Activated CD8-positive, alpha-beta memory T cell treated with anti-CD3 and anti-CD28 coated beads, Interleukin-2, amount 50 U/mL, for 1 hour (primary cell): ENCODE data around the gene ABCG5.

Experiments used
- DNase-seq: peaks from one replicate; pipeline ENCODE4 v3.0.0-alpha.2; 2020; ENCODE audit errors: extremely low read depth

Gene ABCG5

GRCh38 chr2:43806719-43807031, 32.0 kb downstream of the ABCG5 start:
- DNase-seq: no peak

GRCh38 chr2:43803113-43803512, 35.5 kb downstream of the ABCG5 start:
- no peak for DNase-seq

- no peak for DNase-seq
Measured at GRCh38 chr2:43802135-43802534, 36.5 kb downstream of the ABCG5 start.

GRCh38 chr2:43800894-43801293, 37.7 kb downstream of the ABCG5 start:
- DNase-seq: no peak

GRCh38 chr2:43798300-43798699, 40.3 kb downstream of the ABCG5 start:
- DNase-seq: no peak

DNA sequence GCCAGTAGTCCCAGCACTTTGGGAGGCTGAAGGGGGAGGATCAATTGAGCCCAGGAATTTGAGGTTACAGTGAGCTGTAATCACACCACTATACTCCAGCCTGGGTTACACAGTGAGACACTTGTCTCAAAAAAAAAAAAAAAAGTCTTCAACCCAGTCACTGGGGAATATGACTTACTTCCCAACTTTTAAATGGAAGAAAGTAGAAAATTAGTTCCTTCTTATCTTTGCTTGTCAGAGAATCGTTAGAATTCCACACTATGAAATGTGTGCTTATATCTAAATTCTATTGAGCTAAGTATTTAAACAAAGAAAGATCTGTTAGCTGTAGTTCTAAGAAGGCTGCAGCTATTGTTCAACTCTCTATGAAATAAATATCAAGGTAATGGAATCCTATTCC, 42.4 kb downstream of the ABCG5 start:
- no peak for DNase-seq

GRCh38 chr2:43794956-43795355, 43.7 kb downstream of the ABCG5 start:
- DNase-seq: no peak

DNA sequence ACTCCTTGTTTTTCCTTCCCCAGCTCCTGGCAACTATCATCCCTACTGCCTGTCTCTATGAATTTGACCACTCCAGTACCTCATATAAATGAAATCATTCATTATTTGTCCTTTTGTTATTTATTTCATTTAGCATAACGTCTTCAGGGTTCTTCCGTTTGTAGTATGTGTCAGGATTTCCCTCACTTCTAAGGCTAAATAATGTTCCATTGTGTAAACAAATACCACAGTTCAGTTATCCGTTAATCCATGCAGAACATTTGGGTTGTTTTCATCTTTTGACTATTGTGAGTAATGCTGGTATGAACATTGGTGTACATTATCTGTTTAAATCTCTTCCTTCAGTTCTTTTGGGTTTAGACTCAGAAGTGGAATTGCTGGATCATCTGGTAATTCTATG, 46.0 kb downstream of the ABCG5 start:
- DNase-seq: no peak

- no peak for DNase-seq
Measured at GRCh38 chr2:43791035-43791765, 47.4 kb downstream of the ABCG5 start.

GRCh38 chr2:43790147-43790546, 48.5 kb downstream of the ABCG5 start:
- DNase-seq: no peak

DNA sequence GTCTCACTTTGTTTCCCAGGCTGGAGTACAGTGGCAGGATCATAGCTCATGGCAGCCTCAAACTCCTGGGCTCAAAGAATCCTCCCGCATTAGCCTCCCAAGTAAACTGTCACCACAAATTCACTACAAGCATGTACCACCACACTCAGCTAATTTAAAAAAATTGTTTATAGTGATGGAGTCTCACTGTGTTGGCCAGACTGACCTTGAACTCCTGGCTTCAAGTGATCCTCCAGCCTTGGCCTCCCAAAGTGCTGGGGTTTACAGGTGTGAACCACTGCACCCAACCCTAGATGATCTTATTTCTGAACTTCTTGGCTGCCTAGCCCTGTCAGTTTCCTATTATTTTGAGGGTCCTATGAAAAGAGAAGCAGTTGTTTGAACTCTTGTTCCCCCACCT, 50.0 kb downstream of the ABCG5 start:
- DNase-seq: no peak

- DNase-seq: no peak
Measured at GRCh38 chr2:43787895-43788294, 50.7 kb downstream of the ABCG5 start.

DNA sequence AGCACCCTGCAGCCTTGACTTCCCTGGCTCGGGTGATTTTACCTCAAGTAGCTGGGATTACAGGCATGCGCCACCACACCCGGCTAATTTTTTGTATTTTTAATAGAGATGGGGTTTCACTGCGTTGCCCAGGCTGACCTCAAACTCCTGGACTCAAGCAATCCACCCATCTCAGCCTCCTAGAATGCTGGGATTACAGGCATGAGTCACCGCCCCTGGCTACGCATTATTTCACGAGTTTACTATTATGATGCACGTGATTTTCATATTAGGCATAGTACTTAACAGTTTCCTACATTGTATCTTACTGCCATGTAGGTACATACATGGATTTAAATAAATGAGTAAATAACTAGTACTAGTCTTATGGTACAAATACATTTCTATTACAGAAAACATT, 60.4 kb downstream of the ABCG5 start:
- no peak for DNase-seq

DNA sequence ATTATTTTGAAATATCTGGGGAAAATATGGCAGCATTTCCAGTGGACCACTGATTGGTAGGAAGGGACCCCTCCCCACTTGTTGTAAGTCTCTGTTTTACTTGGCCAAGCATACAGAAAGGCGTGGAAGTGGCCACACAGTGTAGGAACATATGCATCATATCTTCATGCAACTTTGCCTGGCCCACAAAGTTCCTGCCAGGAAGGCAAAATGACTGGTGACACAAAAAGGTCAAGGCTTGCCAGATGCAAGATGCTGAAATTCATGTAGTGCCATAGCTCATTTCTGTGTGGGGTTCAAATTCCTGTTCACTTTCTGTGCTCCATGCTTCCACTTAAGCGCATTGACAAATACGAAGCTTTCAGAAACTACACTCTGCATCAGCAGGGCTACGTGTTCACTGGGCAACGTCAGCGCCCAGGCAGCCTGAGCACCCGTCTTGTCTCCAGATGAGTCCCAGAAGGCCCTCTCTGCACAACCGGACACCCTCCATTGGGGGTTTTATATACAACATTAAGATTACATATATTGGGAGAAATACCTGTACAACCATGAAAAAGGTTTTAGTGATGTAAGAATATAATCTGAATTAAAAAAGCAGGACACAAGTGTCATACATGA, 61.2 kb downstream of the ABCG5 start:
- DNase-seq: no peak

GRCh38 chr2:43776324-43776723, 62.3 kb downstream of the ABCG5 start:
- no peak for DNase-seq

GRCh38 chr2:43774617-43775016, 64.0 kb downstream of the ABCG5 start:
- no peak for DNase-seq

DNA sequence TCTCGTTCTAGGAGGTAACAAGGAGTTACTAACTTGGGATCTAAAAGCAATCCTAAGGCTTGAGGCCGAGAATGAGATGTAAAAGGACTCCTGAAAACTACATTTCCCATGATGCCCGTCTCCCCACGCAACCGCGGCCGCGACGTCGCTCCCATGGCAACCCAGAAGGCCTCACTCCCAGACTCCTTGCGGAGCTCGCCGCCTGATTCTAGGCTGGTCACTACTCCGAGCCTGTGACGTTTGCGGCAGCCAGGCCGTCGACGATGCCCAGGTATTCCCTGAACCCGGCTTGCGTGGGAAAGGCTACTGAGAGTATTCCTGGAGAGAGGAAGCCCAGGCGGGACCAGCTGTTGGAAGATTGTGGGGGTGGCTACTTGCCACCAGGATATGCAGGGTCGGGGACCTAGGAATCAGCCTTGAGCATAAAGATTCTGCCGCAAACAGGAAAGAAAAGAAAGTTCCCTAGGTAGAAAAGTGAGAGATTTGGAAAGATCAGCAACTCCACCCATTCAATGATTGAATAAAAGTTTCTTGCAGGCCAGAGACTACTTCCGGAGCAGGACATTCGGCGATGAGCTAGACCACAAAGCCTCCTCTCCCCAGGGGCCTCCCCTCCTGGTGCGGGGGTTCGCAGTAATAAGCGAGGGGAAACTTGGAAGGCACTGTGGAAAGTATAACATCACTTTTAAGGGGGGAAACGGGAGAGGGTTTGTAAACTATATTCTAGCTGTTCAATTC, 64.6 kb downstream of the ABCG5 start, which contains the start of gene DYNC2LI1:
DYNC2LI1 (plus strand) TSS at position 164 of the 738 bp plus-strand sequence; CDS start at position 264, 100 bp downstream.
- DNase-seq: peak; percentile 39

- DNase-seq: no peak
Measured at GRCh38 chr2:43766006-43766405, 72.6 kb downstream of the ABCG5 start.

DNA sequence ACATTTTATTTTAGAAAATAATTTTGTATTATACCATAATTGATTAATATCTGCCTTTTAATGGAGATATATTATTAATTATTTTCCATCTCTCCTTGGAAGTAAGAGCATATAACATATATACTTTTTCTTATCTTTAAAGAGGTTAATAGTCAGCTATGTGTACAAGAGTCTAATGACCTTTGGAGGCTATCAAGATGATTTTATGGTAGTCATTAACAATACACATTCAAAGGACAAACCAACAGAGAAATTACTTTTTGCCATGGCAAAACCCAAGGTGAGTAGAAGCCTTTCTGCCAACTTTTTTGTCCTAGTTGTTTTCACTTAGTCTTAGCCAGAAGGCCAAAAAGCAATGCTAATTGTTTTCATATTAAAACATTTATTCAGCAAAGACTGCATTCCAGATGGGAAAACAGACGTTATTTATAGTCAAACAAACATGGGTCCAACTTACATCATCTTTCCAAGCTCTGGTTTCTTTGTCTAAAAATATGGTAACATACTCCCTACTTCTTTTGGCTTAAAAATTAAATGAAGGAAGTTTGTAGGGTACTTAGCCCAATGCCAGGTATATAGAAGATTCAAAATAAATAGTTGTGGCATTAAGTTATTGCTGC, 74.4 kb downstream of the ABCG5 start:
- no peak for DNase-seq

GRCh38 chr2:43763091-43763490, 75.5 kb downstream of the ABCG5 start:
- no peak for DNase-seq
